HCT116 (cell line): ENCODE measurements around the gene BRSK2.

Experiments
- CTCF ChIP-seq, 3 experiments: fragments of 200-600 bp in 1 of 3; sonication (generic) in 1 of 3; IDR thresholded peaks in 2 of 3; conservative IDR thresholded peaks in 1 of 3; 2 replicates each; pipeline ENCODE4 v1.5.1; 2012 to 2017; ENCODE audit warnings: low read depth in 2 of 3, low read length in 2 of 3, antibody characterized with exemption in 1 of 3, borderline replicate concordance in 1 of 3, control low read depth in 1 of 3, mild to moderate bottlenecking in 1 of 3, mixed read lengths in 1 of 3, mixed run types in 1 of 3, moderate library complexity in 1 of 3; ENCODE audit not compliant: insufficient read depth in 1 of 3
- EZH2 ChIP-seq: fragments of 200-600 bp; sonication (generic); IDR thresholded peaks from 2 replicates; pipeline ENCODE4 v1.6.1; 2017; ENCODE audit warnings: antibody characterized with exemption, mixed run types
- JUND ChIP-seq: IDR thresholded peaks from 2 replicates; pipeline ENCODE4 v1.6.1; 2012
- POLR2A ChIP-seq: IDR thresholded peaks from 2 replicates; pipeline ENCODE4 v1.7.0; 2011; ENCODE audit warnings: borderline replicate concordance; ENCODE audit not compliant: insufficient read depth, insufficient read length; ENCODE audit errors: extremely low read depth
- RAD21 ChIP-seq: IDR thresholded peaks from 2 replicates; pipeline ENCODE4 v1.6.1; 2012; ENCODE audit warnings: low read depth, mild to moderate bottlenecking
- REST ChIP-seq: IDR thresholded peaks from 2 replicates; pipeline ENCODE4 v1.6.1; 2012; ENCODE audit warnings: low read depth
- SIN3A ChIP-seq: IDR thresholded peaks from 2 replicates; pipeline ENCODE4 v1.6.1; 2012; ENCODE audit warnings: low read depth
- SRF ChIP-seq: IDR thresholded peaks from 2 replicates; pipeline ENCODE4 v1.6.1; 2012; ENCODE audit warnings: low read depth
- YY1 ChIP-seq: IDR thresholded peaks from 2 replicates; pipeline ENCODE4 v1.6.1; 2011; ENCODE audit warnings: low read length, low read depth, moderate library complexity, mild to moderate bottlenecking; ENCODE audit not compliant: insufficient replicate concordance; ENCODE audit errors: extremely low read depth
- ZNF274 ChIP-seq: fragments of 200-500 bp; sonication (Bioruptor generic); IDR thresholded peaks from 2 replicates; pipeline ENCODE4 v1.6.1; 2014; ENCODE audit warnings: mild to moderate bottlenecking, low read depth, low read length, inconsistent platforms

- TF ChIP-seq REST, result no peak
- TF ChIP-seq ZNF274, result no peak
- no peak for TF ChIP-seq EZH2
- no peak for TF ChIP-seq CTCF (IDR thresholded peaks at IDR 0.05 in 2 of 3, conservative IDR thresholded peaks at IDR 0.05 in 1 of 3; ENCODE audit: borderline replicate concordance in 1 of 3, insufficient read depth in 1 of 3, low read depth in 2 of 3, low read length in 2 of 3)
- no peak for TF ChIP-seq SRF
- TF ChIP-seq POLR2A, result no peak
- TF ChIP-seq RAD21, result no peak
- no peak for TF ChIP-seq JUND
- no peak for TF ChIP-seq SIN3A
- TF ChIP-seq YY1, result no peak
These were observed 108.5 kb downstream of the BRSK2 start for GRCh38 chr11:1498262-1498661.
